AML-193 (cell line): Measurements from ENCODE around the gene ASB12.
A peak's percentile ranks its signal among the peaks of the same experiment; 100 is the strongest.
"Not testable (repeated sequence)": the region's sequence is repeated elsewhere in the genome, so short reads cannot be mapped to it uniquely, and the experiment has no call there.

Experiments used
- DNase-seq, 2 experiments: peaks; one replicate each; lab custom pipeline; 2025; lab: John Stamatoyannopoulos, UW

The ASB12 gene

GRCh38 chrX:64230123-64230970 is at the start of gene ASB12:
ASB12 (minus strand) TSS chrX:64230607; CDS start chrX:64225650, 4,957 bp downstream.
- DNase-seq: no peak

GRCh38 chrX:64265265-64265664 is 34.9 kb upstream of the ASB12 start:
- DNase-seq: no peak

GRCh38 chrX:64229154-64229553 is 1.3 kb downstream of the ASB12 start:
- DNase-seq: no peak

- DNase-seq: no peak
Measured at GRCh38 chrX:64218023-64218422, 12.4 kb downstream of the ASB12 start.

GRCh38 chrX:64213989-64214388 is 16.4 kb downstream of the ASB12 start:
- DNase-seq: not testable (repeated sequence)

GRCh38 chrX:64206556-64207162 is 23.7 kb downstream of the ASB12 start:
- DNase-seq: no peak

GRCh38 chrX:64205735-64206501 is 24.5 kb downstream of the ASB12 start:
- peak; percentile 63 to 73 for DNase-seq

- DNase-seq: peak; percentile 36 to 39
Measured at GRCh38 chrX:64205441-64205734, 25.0 kb downstream of the ASB12 start, which contains the start of gene AMER1. AMER1 (minus strand) TSS chrX:64205708; CDS start chrX:64193286, 12,422 bp downstream.

GRCh38 chrX:64204701-64205440 is 25.5 kb downstream of the ASB12 start:
- no peak for DNase-seq

- no peak for DNase-seq
Measured at GRCh38 chrX:64204252-64204651, 26.2 kb downstream of the ASB12 start.

- no peak for DNase-seq
Measured at GRCh38 chrX:64202808-64203325, 27.5 kb downstream of the ASB12 start.

GRCh38 chrX:64198036-64198435 is 32.4 kb downstream of the ASB12 start:
- no peak for DNase-seq

- no peak for DNase-seq
Measured at GRCh38 chrX:64196606-64197005, 33.8 kb downstream of the ASB12 start.

GRCh38 chrX:64195862-64196261 is 34.5 kb downstream of the ASB12 start:
- DNase-seq: no peak

GRCh38 chrX:64192673-64193072 is 37.7 kb downstream of the ASB12 start:
- DNase-seq: no peak

GRCh38 chrX:64192040-64192439 is 38.4 kb downstream of the ASB12 start:
- no peak for DNase-seq

GRCh38 chrX:64191281-64192010 is 39.0 kb downstream of the ASB12 start:
- no peak for DNase-seq

- DNase-seq: no peak
Measured at GRCh38 chrX:64190136-64190740, 40.2 kb downstream of the ASB12 start.

GRCh38 chrX:64188901-64189300 is 41.5 kb downstream of the ASB12 start:
- no peak for DNase-seq

- DNase-seq: no peak
Measured at GRCh38 chrX:64187762-64188150, 42.7 kb downstream of the ASB12 start.
